Fibroblast of lung (primary cell): ENCODE data around the gene CDK4. TPM values are rescaled to one million over a fixed set of nuclear protein-coding genes. Genes with fewer than 3 reads are reported as not detected.

Experiments used
- DNase-seq, 2 donors: peaks; one replicate each; pipeline versions ENCODE4 v3.0.0 to v3.0.0-alpha.2; 2010; ENCODE audit warnings: low read depth in 2 of 2
- H2AFZ ChIP-seq: 2 replicates; pipeline ENCODE4 v1.5.1; 2012; ENCODE audit warnings: low read length, control low read depth, inconsistent platforms
- H3K27ac ChIP-seq: 2 replicates; pipeline ENCODE4 v1.5.1; 2011; ENCODE audit warnings: low read length, control low read depth; ENCODE audit not compliant: insufficient read depth
- H3K27me3 ChIP-seq: 2 replicates; pipeline ENCODE4 v1.5.1; 2011; ENCODE audit warnings: mild to moderate bottlenecking, low read length; ENCODE audit not compliant: control insufficient read depth, insufficient read depth
- H3K36me3 ChIP-seq: 2 replicates; pipeline ENCODE4 v1.5.1; 2011; ENCODE audit warnings: low read length; ENCODE audit not compliant: control insufficient read depth, insufficient read depth
- H3K4me1 ChIP-seq: 2 replicates; pipeline ENCODE4 v1.5.1; 2011; ENCODE audit warnings: low read length; ENCODE audit not compliant: control insufficient read depth, insufficient read depth; ENCODE audit errors: extremely low read depth
- H3K4me2 ChIP-seq: 2 replicates; pipeline ENCODE4 v1.5.1; 2011; ENCODE audit warnings: low read length, control low read depth; ENCODE audit not compliant: insufficient read depth; ENCODE audit errors: extremely low read depth
- H3K4me3 ChIP-seq, 4 experiments: fragments of 200-600 bp in 1 of 4; sonication (generic) in 1 of 4; replicated peaks in 1 of 4; 2 replicates each; pipeline ENCODE4 v1.5.1; 2011 to 2016; ENCODE audit warnings: low read length in 4 of 4, low read depth in 3 of 4, mild to moderate bottlenecking in 3 of 4, control low read depth in 2 of 4, inconsistent platforms in 1 of 4, mixed read lengths in 1 of 4; ENCODE audit not compliant: insufficient read depth in 1 of 4; ENCODE audit errors: control extremely low read depth in 1 of 4
- H3K79me2 ChIP-seq: 2 replicates; pipeline ENCODE4 v1.5.1; 2012; ENCODE audit warnings: mild to moderate bottlenecking, low read length, inconsistent platforms; ENCODE audit not compliant: control insufficient read depth, insufficient read depth
- H3K9ac ChIP-seq: 2 replicates; pipeline ENCODE4 v1.5.1; 2011; ENCODE audit warnings: mild to moderate bottlenecking, low read length, control low read depth; ENCODE audit not compliant: insufficient read depth
- H3K9me3 ChIP-seq: 2 replicates; pipeline ENCODE4 v1.5.1; 2012; ENCODE audit warnings: low read depth, low read length; ENCODE audit not compliant: control insufficient read depth, insufficient read depth
- H4K20me1 ChIP-seq: 2 replicates; pipeline ENCODE4 v1.5.1; 2011; ENCODE audit warnings: low read length; ENCODE audit not compliant: control insufficient read depth, insufficient read depth; ENCODE audit errors: extremely low read depth
- CTCF ChIP-seq, 2 donors: IDR thresholded peaks in 1 of 2; conservative IDR thresholded peaks in 1 of 2; 1 replicate in 1 of 2; 2 replicates in 1 of 2; pipeline ENCODE4 v1.5.1; 2011 to 2012; ENCODE audit warnings: low read length in 2 of 2, control low read depth in 1 of 2, inconsistent platforms in 1 of 2, low read depth in 1 of 2, mild to moderate bottlenecking in 1 of 2
- EZH2 ChIP-seq: IDR thresholded peaks from 2 replicates; pipeline ENCODE4 v1.5.1; 2012; ENCODE audit warnings: low read length, control low read depth, mild to moderate bottlenecking; ENCODE audit errors: missing control alignments
- polyA plus RNA-seq, 2 donors: library from polyadenylated mRNA; depleted of rRNA in 1 of 2; stranded (reverse) in 1 of 2; unstranded in 1 of 2; fragments of >200 nt; gene quantifications; 2 replicates each; pipeline ENCODE4 v1.2.1, GENCODE V29; 2011 to 2012; ENCODE audit warnings: missing spikeins in 1 of 2
- total RNA-seq: library from RNA; depleted of rRNA; stranded (reverse); fragments of >200 nt; gene quantifications from 2 replicates; pipeline ENCODE4 v1.2.1, GENCODE V29; 2014

Gene CDK4
- total and polyA plus RNA-seq, 2 donors (not counting 1 experiment from before 2014, with no cell fraction given): 183 to 233 TPM

DNA sequence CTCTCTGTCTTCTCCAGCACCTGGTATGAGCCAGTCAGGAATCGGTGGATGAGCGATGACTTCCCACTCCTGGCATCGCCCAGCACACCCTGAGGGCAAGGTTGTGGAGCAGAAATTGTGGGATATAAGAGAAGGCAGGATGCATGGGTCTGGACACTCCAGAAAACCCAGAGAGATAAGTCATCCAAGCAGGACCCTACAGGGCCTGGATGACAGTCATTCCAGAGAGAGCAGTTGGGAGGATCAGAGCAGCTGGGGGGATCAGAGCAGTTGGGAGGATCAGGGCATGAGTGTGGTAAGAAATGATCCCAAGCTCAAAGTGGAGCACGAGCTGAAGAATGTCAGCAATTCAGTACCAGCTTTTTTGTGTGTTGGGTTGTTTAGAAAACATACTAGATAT is 17.5 kb downstream of the CDK4 start:
- no peaks in the 10 kb centered on the region for H3K36me3 ChIP-seq
- H3K9me3 ChIP-seq: no peaks in the 10 kb centered on the region
- H3K4me2 ChIP-seq: no peak overlapping the region
- no peak overlapping the region for H2AFZ ChIP-seq
- H3K27ac ChIP-seq: no peak overlapping the region
- peak; percentile 37 for TF ChIP-seq EZH2
- no peak for TF ChIP-seq CTCF (conservative IDR thresholded peaks at IDR 0.05 in 1 of 2, IDR thresholded peaks at IDR 0.05 in 1 of 2; ENCODE audit: low read depth in 1 of 2, low read length in 2 of 2)
- H3K4me1 ChIP-seq: peaks cover 3% of the 10 kb centered on the region
- peaks cover 61% of the 10 kb centered on the region for H3K27me3 ChIP-seq
- H4K20me1 ChIP-seq: no peaks in the 10 kb centered on the region
- no peaks in the 10 kb centered on the region for H3K79me2 ChIP-seq
- H3K9ac ChIP-seq: no peak overlapping the region
- no peak for DNase-seq
- no peak overlapping the region for H3K4me3 ChIP-seq

DNA sequence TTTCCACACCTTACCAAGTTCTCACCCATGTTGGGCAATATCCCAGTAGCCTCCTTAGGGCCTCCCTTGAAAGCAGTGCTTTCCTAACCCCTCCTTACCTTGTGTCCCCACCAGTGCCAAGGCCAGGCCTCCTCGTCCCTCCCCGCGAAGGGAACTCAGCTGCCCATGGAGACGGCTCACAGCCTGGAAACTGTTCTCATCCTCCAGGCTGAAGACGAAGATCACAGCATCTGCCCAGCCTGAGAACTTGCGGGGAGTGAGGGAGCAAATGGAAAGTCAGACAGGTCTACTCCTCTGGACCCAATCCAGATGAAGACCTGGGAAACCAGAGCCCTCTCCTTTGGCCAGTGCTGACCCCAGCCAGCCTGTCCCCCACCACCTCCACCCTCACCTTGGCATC is 18.2 kb downstream of the CDK4 start:
- no peak overlapping the region for H2AFZ ChIP-seq
- no peak overlapping the region for H3K9ac ChIP-seq
- DNase-seq: no peak

DNA sequence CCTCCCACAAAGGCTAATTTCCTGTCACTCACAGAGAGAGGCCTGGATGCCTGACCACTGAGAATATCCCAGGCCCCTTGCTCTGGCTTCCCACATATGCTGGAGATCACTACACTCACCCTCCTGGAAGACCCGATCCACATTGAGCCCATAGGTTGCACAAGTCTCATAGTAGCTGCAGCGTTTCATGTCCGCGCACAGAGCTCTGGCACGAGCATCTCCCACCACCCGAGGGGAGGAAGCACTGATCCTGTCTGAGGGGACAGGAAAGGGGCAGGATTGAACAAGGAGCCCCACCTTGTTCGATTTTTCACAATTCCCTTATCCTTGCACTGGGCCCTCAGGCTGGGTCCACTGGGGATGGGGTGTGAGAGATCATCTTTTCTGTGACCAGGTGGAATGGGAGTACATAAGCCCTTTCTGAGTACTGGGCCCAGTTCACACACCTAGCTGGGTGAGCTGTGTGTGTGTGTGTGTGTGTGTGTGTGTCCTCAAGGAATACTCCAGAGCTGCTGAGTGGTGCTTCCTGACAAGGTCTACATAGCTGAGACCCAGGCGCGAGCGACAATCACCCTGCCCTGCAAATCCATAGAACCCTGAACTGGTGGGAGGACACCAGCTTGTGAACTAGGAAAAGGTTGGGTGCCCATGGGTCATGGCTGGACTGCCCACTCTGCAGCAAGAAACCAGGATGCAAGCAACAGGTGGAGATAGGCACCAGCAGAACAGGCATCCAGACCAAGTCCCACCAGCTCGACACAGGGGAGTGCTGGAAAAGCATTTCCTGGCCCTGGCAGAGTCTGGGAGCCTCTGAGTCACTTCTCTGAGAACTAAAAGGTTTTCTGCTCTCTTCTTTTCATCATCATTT is 19.1 kb downstream of the CDK4 start:
- no peaks in the 10 kb centered on the region for H3K9me3 ChIP-seq

More for the DNA sequence above, 18.2 kb downstream of the CDK4 start:
- Histone ChIP-seq H3K79me2 (no peaks in the 10 kb centered on the region), H3K4me2 (no peak overlapping the region), H3K4me1 (peaks cover 3% of the 10 kb centered on the region), H3K27me3 (peaks cover 54% of the 10 kb centered on the region), H3K36me3 (no peaks in the 10 kb centered on the region), H3K9me3 (no peaks in the 10 kb centered on the region), H3K4me3 (no peak overlapping the region), H4K20me1 (no peaks in the 10 kb centered on the region), H3K27ac (no peak overlapping the region)
- TF ChIP-seq CTCF (conservative IDR thresholded peaks at IDR 0.05 in 1 of 2, IDR thresholded peaks at IDR 0.05 in 1 of 2; ENCODE audit: low read depth in 1 of 2, low read length in 2 of 2) (no peak), EZH2 (no peak)

More for the DNA sequence above, 19.1 kb downstream of the CDK4 start:
- Histone ChIP-seq H4K20me1 (no peaks in the 10 kb centered on the region), H2AFZ (no peak overlapping the region), H3K27ac (no peak overlapping the region), H3K27me3 (peaks cover 53% of the 10 kb centered on the region), H3K4me3 (no peak overlapping the region), H3K9ac (no peak overlapping the region), H3K79me2 (no peaks in the 10 kb centered on the region), H3K36me3 (no peaks in the 10 kb centered on the region), H3K4me1 (peaks cover 3% of the 10 kb centered on the region), H3K4me2 (no peak overlapping the region)
- TF ChIP-seq CTCF (conservative IDR thresholded peaks at IDR 0.05 in 1 of 2, IDR thresholded peaks at IDR 0.05 in 1 of 2; ENCODE audit: low read depth in 1 of 2, low read length in 2 of 2) (no peak), EZH2 (no peak)
- DNase-seq: no peak
